GM18867 (cell line): ENCODE data around the gene OPCML.
A peak's percentile ranks its signal among the peaks of the same experiment; 100 is the strongest.

Experiments
- ATAC-seq: cut with Tn5 transposase; IDR thresholded peaks from one replicate; pipeline ENCODE4 v1.9.1; 2021; ENCODE audit warnings: mild to moderate bottlenecking, moderate library complexity; ENCODE audit not compliant: unreplicated experiment

The OPCML gene

GRCh38 chr11:132718711-132719671, 813.3 kb downstream of the OPCML start:
- ATAC-seq: peak; percentile 82

DNA sequence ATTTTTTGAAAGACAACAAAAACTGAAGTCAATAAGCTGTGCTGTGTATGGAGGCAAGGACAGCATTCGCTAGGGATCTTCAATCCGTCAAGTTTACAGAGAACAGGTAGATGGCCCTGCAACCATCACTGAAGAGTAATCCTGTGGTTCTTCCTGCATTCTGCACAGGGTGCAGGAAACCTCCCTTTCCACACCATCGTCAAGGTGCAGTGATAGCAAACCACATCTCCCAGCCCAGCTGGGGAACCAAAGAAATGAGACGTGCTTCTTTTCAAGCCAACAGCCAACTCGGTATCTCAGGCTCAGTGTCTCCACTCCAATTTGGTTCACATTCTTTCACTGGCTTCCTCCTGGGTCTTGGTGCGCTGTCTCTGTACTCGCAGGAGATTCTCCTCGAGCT, 814.5 kb downstream of the OPCML start:
- no peak for ATAC-seq

GRCh38 chr11:132716037-132716436, 816.3 kb downstream of the OPCML start:
- no peak for ATAC-seq

GRCh38 chr11:132714859-132715440, 817.4 kb downstream of the OPCML start:
- ATAC-seq: no peak

DNA sequence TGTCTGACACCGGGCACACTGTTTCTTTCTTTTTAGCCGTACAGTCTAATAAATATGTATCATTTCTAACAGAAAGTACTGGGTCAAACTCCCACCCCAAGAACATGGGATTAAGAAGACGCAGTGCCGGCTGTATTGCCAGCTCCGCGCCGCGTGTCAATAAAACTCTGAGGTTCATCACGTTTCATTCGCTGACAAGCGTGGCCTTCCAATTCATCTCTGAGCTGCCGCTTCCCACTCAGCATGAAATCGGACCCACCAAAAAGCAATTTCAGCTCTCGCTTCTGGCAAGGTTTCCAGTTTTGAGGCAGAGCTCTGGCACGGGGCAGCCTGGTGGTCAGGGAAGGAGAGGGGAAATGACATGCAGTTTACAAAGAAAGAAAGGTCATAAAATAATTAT, 819.8 kb downstream of the OPCML start:
- ATAC-seq: no peak

GRCh38 chr11:132704781-132705375, 827.4 kb downstream of the OPCML start:
- ATAC-seq: no peak

DNA sequence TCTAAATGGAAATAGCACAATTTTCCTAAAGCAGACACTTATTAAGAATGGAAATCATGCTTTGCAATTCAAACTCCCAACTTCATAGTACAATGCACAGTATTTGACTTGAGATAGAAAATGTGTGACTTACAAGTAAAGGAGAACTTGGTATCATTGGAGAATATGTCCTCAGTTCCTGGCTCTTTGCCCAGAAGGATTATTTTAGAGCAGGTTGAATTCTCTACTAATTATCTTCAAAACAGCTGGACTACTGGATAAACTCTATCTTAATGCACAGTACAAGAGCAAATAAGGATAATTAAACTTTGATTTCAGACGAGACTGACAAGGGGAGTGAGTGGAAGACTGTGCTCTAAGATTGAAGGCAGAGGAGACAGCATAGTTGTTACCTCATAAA, 839.4 kb downstream of the OPCML start:
- no peak for ATAC-seq

GRCh38 chr11:132691848-132692550, 840.3 kb downstream of the OPCML start:
- ATAC-seq: no peak

GRCh38 chr11:132686886-132687285, 845.4 kb downstream of the OPCML start:
- ATAC-seq: no peak

GRCh38 chr11:132685174-132685611, 847.1 kb downstream of the OPCML start:
- ATAC-seq: no peak

- ATAC-seq: no peak
Measured at GRCh38 chr11:132683602-132684001, 848.7 kb downstream of the OPCML start.

DNA sequence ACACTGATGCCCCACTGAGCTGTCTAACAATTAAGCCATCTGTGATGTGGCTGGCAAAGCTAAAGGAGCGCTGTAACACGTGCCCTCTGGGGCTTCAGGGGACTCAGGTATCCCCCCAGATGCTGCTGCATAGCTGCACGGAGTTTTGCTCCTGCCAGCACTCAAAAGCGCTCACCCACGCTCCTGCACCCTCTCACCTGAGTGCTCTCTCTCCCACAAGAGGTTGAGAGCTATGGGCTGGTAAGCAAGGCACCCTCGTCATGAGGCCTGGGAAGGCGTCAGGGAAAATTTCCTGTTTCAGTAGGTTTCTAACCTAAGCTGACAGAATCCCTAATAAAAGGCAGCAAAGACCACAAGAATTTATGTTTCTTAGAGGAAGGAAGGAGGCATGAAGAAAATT, 850.3 kb downstream of the OPCML start:
- ATAC-seq: no peak

DNA sequence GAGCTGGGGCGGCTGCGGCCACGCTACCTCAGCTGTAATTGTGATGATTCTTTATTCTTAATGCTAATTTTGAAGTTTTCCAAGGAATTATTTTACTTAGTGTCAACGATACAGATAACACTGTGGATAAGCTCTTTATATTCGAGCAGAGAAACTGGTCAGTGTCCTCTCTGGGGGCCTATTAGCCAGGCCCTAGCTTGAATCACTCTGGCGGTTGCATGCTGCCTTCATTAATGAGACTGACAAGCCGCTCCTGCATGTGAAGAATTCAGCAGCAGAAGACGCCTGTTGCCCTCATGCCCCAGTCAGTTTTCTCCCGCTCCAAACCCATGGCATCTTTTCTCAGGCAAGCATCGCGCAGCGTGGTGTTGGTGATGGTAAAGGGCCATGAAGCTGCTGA, 851.7 kb downstream of the OPCML start:
- no peak for ATAC-seq

GRCh38 chr11:132674151-132674550, 858.1 kb downstream of the OPCML start:
- ATAC-seq: no peak

DNA sequence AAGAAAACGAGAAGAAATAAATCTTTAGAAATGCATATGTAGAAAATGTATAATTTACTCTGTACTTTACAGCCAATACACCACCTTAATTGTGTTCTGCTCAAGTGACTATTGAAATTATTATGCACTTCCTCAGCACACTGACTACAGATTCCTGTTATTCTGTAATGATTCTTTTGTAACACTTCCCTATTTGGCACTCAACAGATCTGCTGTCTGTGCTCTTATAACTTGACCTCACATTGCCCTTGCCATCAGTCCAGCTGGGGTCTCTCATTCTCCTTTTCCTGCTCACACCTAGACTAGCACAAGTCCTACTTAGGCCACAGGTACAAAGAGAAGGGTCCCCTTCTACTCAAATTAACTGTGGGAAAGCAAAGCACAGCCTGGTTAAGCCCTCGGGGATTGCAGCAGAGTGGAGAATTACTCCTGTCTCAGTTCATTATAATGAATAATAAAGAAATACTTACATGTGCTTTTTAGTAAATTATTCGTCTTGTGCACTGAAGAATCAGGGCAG, 860.4 kb downstream of the OPCML start:
- no peak for ATAC-seq

DNA sequence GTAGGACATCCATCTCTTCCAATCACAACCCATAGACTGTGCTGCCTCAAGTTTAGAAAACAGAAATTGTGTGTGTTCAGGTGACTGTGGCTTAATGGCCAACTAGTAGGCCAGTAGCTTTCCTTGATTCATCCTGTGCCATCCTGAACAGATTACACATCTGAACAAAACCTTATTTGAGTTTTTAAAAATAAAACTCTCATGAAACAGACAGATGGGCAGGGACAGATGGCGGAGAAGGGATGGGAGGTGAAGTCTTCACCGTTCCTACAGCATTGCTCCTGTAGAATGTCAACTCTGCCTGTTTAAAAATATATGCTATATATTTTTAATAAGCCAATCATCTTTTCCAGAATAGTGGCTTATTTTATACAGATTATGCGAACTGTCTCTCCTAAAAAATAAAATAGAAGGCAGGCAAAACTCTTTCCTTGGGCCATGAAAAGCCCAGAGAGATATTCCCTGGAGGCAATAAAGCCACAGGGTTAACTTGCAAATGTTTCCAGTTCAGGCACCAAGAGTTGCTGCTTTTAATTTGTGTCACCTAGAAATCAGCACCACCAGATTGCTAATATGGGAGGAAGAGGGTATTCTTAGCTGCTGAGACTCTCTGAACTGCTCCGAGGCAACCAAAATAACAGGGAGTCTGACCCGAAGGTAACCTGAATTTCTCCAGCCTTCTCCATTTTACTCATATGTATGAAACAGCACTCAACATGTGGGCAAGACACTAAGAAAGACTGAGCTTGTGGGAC, 861.2 kb downstream of the OPCML start:
- no peak for ATAC-seq

- no peak for ATAC-seq
Measured at GRCh38 chr11:132669949-132670348, 862.4 kb downstream of the OPCML start.

DNA sequence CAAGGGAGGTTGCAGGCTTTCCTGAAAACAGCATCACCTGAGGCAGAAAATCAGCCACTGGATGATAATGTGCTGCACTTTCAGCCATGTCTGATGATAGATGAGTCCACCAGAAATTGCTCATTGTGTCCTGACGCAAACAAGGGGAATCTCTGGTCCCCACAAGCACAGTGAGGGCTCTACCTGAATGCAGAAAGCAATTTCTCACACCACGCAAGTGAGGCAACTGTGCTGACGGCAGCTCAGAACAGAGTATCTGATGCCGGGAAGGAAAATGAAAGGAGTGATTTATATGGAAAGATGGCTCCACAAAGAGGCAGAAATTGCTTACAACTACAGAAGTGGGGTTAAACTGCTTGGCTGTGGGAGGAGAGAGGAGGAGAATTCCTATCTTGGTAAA, 867.1 kb downstream of the OPCML start:
- ATAC-seq: no peak

GRCh38 chr11:132658696-132659095, 873.6 kb downstream of the OPCML start:
- no peak for ATAC-seq

GRCh38 chr11:132658004-132658403, 874.3 kb downstream of the OPCML start:
- no peak for ATAC-seq
